A549 (cell line): ENCODE data around the gene UPK1A. TPM values are rescaled to one million over a fixed set of nuclear protein-coding genes. Genes with fewer than 3 reads are reported as not detected.
A peak's percentile ranks its signal among the peaks of the same experiment; 100 is the strongest.

Experiments
- ATAC-seq, 2 experiments: fragments of 200-7000 bp in 1 of 2; fragments of >200 bp in 1 of 2; cut with Nextera tagmentation in 1 of 2; cut with Tn5 transposase in 1 of 2; 3 replicates each; pipeline versions ENCODE4 v1.8.0 to v1.9.1; 2018 to 2020; ENCODE audit warnings: mild to moderate bottlenecking in 1 of 2, moderate library complexity in 1 of 2
- CTCF ChIA-PET: fragments of 300-600 bp; sonication (Branson Sonifier 250); formaldehyde crosslinking; extraction: SDS; loops from one replicate; lab custom pipeline; 2021; ENCODE audit warnings: antibody characterized with exemption, inconsistent platforms; lab: Yijun Ruan, JAX
- POLR2A ChIA-PET: fragments of 350-600 bp; formaldehyde crosslinking; extraction: SDS; loops from one replicate; lab custom pipeline; 2021; ENCODE audit warnings: antibody characterized with exemption, inconsistent platforms; lab: Yijun Ruan, JAX
- DNase-seq, 2 experiments: peaks; one replicate each; pipeline versions ENCODE4 v3.0.0 to v3.0.0-alpha.2; 2011 to 2016; ENCODE audit warnings: low read depth in 1 of 2, low spot score in 1 of 2
- FAIRE-seq: peaks from 2 replicates; lab custom pipeline; 2011; peaks lifted over from hg19 to GRCh38; lab: Jason Lieb, UNC
- H3K27ac ChIP-seq, 2 experiments: fragments of >200 bp; sonication (Bioruptor Twin); formaldehyde crosslinking; 3 replicates each; pipeline ENCODE4 v1.5.1; 2016 to 2017
- H3K4me1 ChIP-seq: fragments of >200 bp; sonication (Bioruptor Twin); formaldehyde crosslinking; 3 replicates; pipeline ENCODE4 v1.6.1; 2016
- H3K4me2 ChIP-seq: fragments of >200 bp; sonication (Bioruptor Twin); formaldehyde crosslinking; 3 replicates; pipeline ENCODE4 v1.6.1; 2016
- H3K4me3 ChIP-seq: fragments of >200 bp; sonication (Bioruptor Twin); formaldehyde crosslinking; 3 replicates; pipeline ENCODE4 v1.5.1; 2016
- H3K9me3 ChIP-seq: fragments of >200 bp; sonication (Bioruptor Twin); formaldehyde crosslinking; 3 replicates; pipeline ENCODE4 v1.6.1; 2016
- BCL3 ChIP-seq: fragments of >200 bp; sonication (Bioruptor Twin); formaldehyde crosslinking; IDR thresholded peaks from 3 replicates; pipeline ENCODE4 v1.6.1; 2016
- CEBPB ChIP-seq, 2 experiments: fragments of >200 bp in 1 of 2; sonication (Bioruptor Twin) in 1 of 2; formaldehyde crosslinking in 1 of 2; IDR thresholded peaks; 2 replicates each; pipeline ENCODE4 v1.6.1; 2012 to 2016
- CHD4 ChIP-seq: fragments of 200-600 bp; sonication (generic); IDR thresholded peaks from 2 replicates; pipeline ENCODE4 v1.6.1; 2016; ENCODE audit warnings: antibody characterized with exemption, mild to moderate bottlenecking, borderline replicate concordance
- E2F6 ChIP-seq: IDR thresholded peaks from 2 replicates; pipeline ENCODE4 v1.6.1; 2012; ENCODE audit warnings: low read depth, borderline replicate concordance
- EHF ChIP-seq: fragments of 250-450 bp; sonication (Bioruptor Pico); IDR thresholded peaks from 2 replicates; pipeline ENCODE4 v1.5.0; 2020; ENCODE audit warnings: mild to moderate bottlenecking
- EHMT2 ChIP-seq: fragments of 200-600 bp; sonication (generic); IDR thresholded peaks from 2 replicates; pipeline ENCODE4 v1.6.1; 2016; ENCODE audit warnings: antibody characterized with exemption, low read depth, mild to moderate bottlenecking, moderate library complexity
- ESRRA ChIP-seq: fragments of 150-350 bp; IDR thresholded peaks from 2 replicates; pipeline ENCODE4 v1.6.1; 2014; ENCODE audit warnings: mild to moderate bottlenecking, low read length, borderline replicate concordance
- FOSB ChIP-seq: fragments of 250-450 bp; sonication (Bioruptor Pico); IDR thresholded peaks from 2 replicates; pipeline ENCODE4 v1.5.0; 2020; ENCODE audit warnings: mild to moderate bottlenecking, moderate library complexity
- FOSL2 ChIP-seq, 2 experiments: fragments of 450-650 bp in 1 of 2; fragments of >200 bp in 1 of 2; sonication (Bioruptor Twin) in 1 of 2; formaldehyde crosslinking; IDR thresholded peaks; 2 replicates each; pipeline versions ENCODE4 v1.5.0 to v1.6.1; 2016 to 2020; ENCODE audit warnings: mild to moderate bottlenecking in 1 of 2, moderate library complexity in 1 of 2
- FOXS1 ChIP-seq: fragments of 250-450 bp; sonication (Bioruptor Pico); IDR thresholded peaks from 2 replicates; pipeline ENCODE4 v1.5.0; 2020; ENCODE audit warnings: mild to moderate bottlenecking, moderate library complexity
- HOXA7 ChIP-seq: fragments of 250-450 bp; sonication (Bioruptor Pico); IDR thresholded peaks from 2 replicates; pipeline ENCODE4 v1.5.0; 2020; ENCODE audit warnings: mild to moderate bottlenecking, moderate library complexity
- HOXB5 ChIP-seq: fragments of 250-450 bp; sonication (Bioruptor Pico); IDR thresholded peaks from 2 replicates; pipeline ENCODE4 v1.5.0; 2020; ENCODE audit warnings: mild to moderate bottlenecking, moderate library complexity
- JUN ChIP-seq, 2 experiments: fragments of >200 bp; sonication (Bioruptor Twin); formaldehyde crosslinking; IDR thresholded peaks; 2 replicates in 1 of 2; 3 replicates in 1 of 2; pipeline ENCODE4 v1.6.1; 2016 to 2017
- KDM1A ChIP-seq: fragments of 200-600 bp; sonication (generic); IDR thresholded peaks from 2 replicates; pipeline ENCODE4 v1.6.1; 2016; ENCODE audit warnings: low read depth, mild to moderate bottlenecking
- KDM5A ChIP-seq: fragments of 200-600 bp; sonication (generic); IDR thresholded peaks from 2 replicates; pipeline ENCODE4 v1.6.1; 2016; ENCODE audit warnings: antibody characterized with exemption, mild to moderate bottlenecking
- MAFK ChIP-seq: fragments of 450-650 bp; IDR thresholded peaks from 2 replicates; pipeline ENCODE4 v1.6.1; 2014; ENCODE audit not compliant: partially characterized antibody
- MAX ChIP-seq: IDR thresholded peaks from 2 replicates; pipeline ENCODE4 v1.6.1; 2012
- MAZ ChIP-seq: fragments of 150-350 bp; IDR thresholded peaks from 2 replicates; pipeline ENCODE4 v1.6.1; 2014; ENCODE audit warnings: antibody characterized with exemption, low read depth, low read length, borderline replicate concordance
- MYC ChIP-seq: IDR thresholded peaks from 2 replicates; pipeline ENCODE4 v1.6.1; 2012; ENCODE audit warnings: mild to moderate bottlenecking, inconsistent platforms, low read length, improper control_type of control experiment, borderline replicate concordance
- PBX3 ChIP-seq: IDR thresholded peaks from 2 replicates; pipeline ENCODE4 v1.6.1; 2012
- PHF8 ChIP-seq: fragments of 200-600 bp; sonication (generic); IDR thresholded peaks from 2 replicates; pipeline ENCODE4 v1.6.1; 2016; ENCODE audit warnings: low read depth, mild to moderate bottlenecking, antibody characterized with exemption, moderate library complexity, borderline replicate concordance
- POLR2A ChIP-seq: IDR thresholded peaks from 2 replicates; pipeline ENCODE4 v1.6.1; 2012; ENCODE audit warnings: mild to moderate bottlenecking, low read length
- POLR2AphosphoS2 ChIP-seq: conservative IDR thresholded peaks from 2 replicates; pipeline ENCODE4 v1.6.1; 2012; ENCODE audit warnings: low read length, improper control_type of control experiment, inconsistent platforms
- RFX5 ChIP-seq: fragments of 450-650 bp; IDR thresholded peaks from 2 replicates; pipeline ENCODE4 v1.7.1; 2014; ENCODE audit warnings: antibody characterized with exemption, mild to moderate bottlenecking, moderate library complexity
- SMC3 ChIP-seq: fragments of >200 bp; sonication (Bioruptor Twin); formaldehyde crosslinking; IDR thresholded peaks from 3 replicates; pipeline ENCODE4 v1.6.1; 2018; ENCODE audit warnings: inconsistent platforms
- SREBF2 ChIP-seq: fragments of 450-650 bp; IDR thresholded peaks from 2 replicates; pipeline ENCODE4 v1.6.1; 2014; ENCODE audit warnings: mild to moderate bottlenecking, moderate library complexity
- TFCP2L1 ChIP-seq: fragments of 250-450 bp; sonication (Bioruptor Pico); IDR thresholded peaks from 2 replicates; pipeline ENCODE4 v1.5.0; 2021; ENCODE audit warnings: mild to moderate bottlenecking
- USF2 ChIP-seq: fragments of 450-650 bp; IDR thresholded peaks from 2 replicates; pipeline ENCODE4 v1.6.1; 2014; ENCODE audit warnings: antibody characterized with exemption
- ZC3H11A ChIP-seq: fragments of 450-650 bp; IDR thresholded peaks from 2 replicates; pipeline ENCODE4 v1.6.1; 2014; ENCODE audit warnings: antibody characterized with exemption, mild to moderate bottlenecking
- ZFP36 ChIP-seq: fragments of 450-650 bp; IDR thresholded peaks from 2 replicates; pipeline ENCODE4 v1.6.1; 2014; ENCODE audit warnings: borderline replicate concordance; ENCODE audit not compliant: partially characterized antibody
- WGBS: methylation state at CpG from one replicate; pipeline ENCODE4 v1.1.6; 2017; ENCODE audit errors: missing lambda C conversion rate; 5-methylcytosine and 5-hydroxymethylcytosine counted together
- polyA plus RNA-seq, 4 experiments: library from polyadenylated mRNA; depleted of rRNA in 3 of 4; stranded (reverse); fragments of >200 nt; fragmentation: RNase III in 1 of 4; extraction: RNeasy Plus Mini Kit Qiagen cat#74134 plus additional on column Dnase treatment in 1 of 4; gene quantifications; 2 replicates in 3 of 4; 3 replicates in 1 of 4; pipeline ENCODE4 v1.2.3, GENCODE V29; 2011 to 2017

The UPK1A gene
- polyA plus RNA-seq, 2 of the 4 experiments (the other 2 are of a cell fraction): 0.44 to 0.78 TPM

- Histone ChIP-seq H3K9me3 (no peaks in the 10 kb centered on the region), H3K4me2 (peak overlapping the region; percentile 98; the same call in 2 of the 3 replicates), H3K4me1 (peaks cover 25% of the 10 kb centered on the region), H3K27ac (peak overlapping the region in 1 of 2 experiments; percentile 74; a peak in 2 of 6 replicates), H3K4me3 (no peak overlapping the region)
- POLR2A ChIA-PET: interaction anchor here (0.6 kb wide), 1 partner anchor 343 kb away, joined by 6 read pairs; no protein-coding TSS in a partner anchor
- CTCF ChIA-PET: interaction anchor here (0.9 to 4.2 kb wide), 6 partner anchors 10 to 285 kb away, joined by 3 to 28 read pairs (median 4); no protein-coding TSS in a partner anchor
- no peak for TF ChIP-seq MYC
- DNase-seq: no peak
- no peak for ATAC-seq
- FAIRE-seq: no peak
- WGBS: 67% methylated on average over 7 of the region's 7 CpGs
Measured at GRCh38 chr19:35645680-35646511, 20.4 kb upstream of the UPK1A start.

- WGBS: 1% methylated on average over 46 of the region's 46 CpGs
- H3K4me3 ChIP-seq: peak within 1 kb of the TSS; percentile 67
- H3K4me1 ChIP-seq: peaks cover 18% of the 10 kb centered on the region
- H3K9me3 ChIP-seq: no peaks in the 10 kb centered on the region
- peak; percentile 99 for FAIRE-seq
- peak; percentile 62 to 76 for ATAC-seq
- peak within 1 kb of the TSS; percentile 90 for H3K4me2 ChIP-seq
- CTCF ChIA-PET: interaction anchor here (0.9 to 5.8 kb wide), 7 partner anchors 11 to 234 kb away, joined by 3 to 49 read pairs (median 5); no protein-coding TSS in a partner anchor
- POLR2A ChIA-PET: interaction anchor here (0.6 to 1.5 kb wide), 24 partner anchors 10 to 566 kb away, joined by 3 to 15 read pairs (median 4); partner anchors contain the start of genes HAUS5, LIN37, NFKBID and PSENEN
- H3K27ac ChIP-seq: peak within 1 kb of the TSS; percentile 81 to 84
- DNase-seq: peak; percentile 99 to 100
- TF ChIP-seq JUN (IDR thresholded peaks at IDR 0.05): peak; percentile 84 to 89
- 0 out of 2 replicates have a peak, but pooled peaks have one; percentile 27 for TF ChIP-seq ESRRA
- TF ChIP-seq E2F6: peak; percentile 69; the same call in 1 of the 2 replicates
- peak; percentile 69 for TF ChIP-seq MAX
- TF ChIP-seq PBX3: peak; percentile 94
- no peak for TF ChIP-seq HOXA7 (CRISPR knock-in tag)
- TF ChIP-seq HOXB5 (CRISPR knock-in tag): peak; percentile 6; the same call in 1 of the 2 replicates
- no peak for TF ChIP-seq KDM1A
- no peak for TF ChIP-seq USF2
- no peak for TF ChIP-seq FOXS1 (CRISPR knock-in tag)
- TF ChIP-seq MYC: no peak
- TF ChIP-seq CEBPB (IDR thresholded peaks at IDR 0.05): no peak
- TF ChIP-seq PHF8: peak; percentile 80; the same call in 1 of the 2 replicates
- no peak for TF ChIP-seq EHMT2
- no peak for TF ChIP-seq FOSB
- peak; percentile 36 for TF ChIP-seq ZFP36
- peak; percentile 96 for TF ChIP-seq POLR2A
- peak; percentile 78; the same call in 2 of the 3 replicates for TF ChIP-seq BCL3
- no peak for TF ChIP-seq POLR2AphosphoS2
- peak; percentile 71 for TF ChIP-seq RFX5
- no peak; the same call in 1 of the 2 replicates for TF ChIP-seq SREBF2
- TF ChIP-seq CHD4: no peak
- TF ChIP-seq MAZ: no peak
- TF ChIP-seq TFCP2L1 (CRISPR knock-in tag): no peak
- TF ChIP-seq MAFK: peak; percentile 2
- peak; percentile 2; the same call in 1 of the 2 replicates for TF ChIP-seq ZC3H11A
- TF ChIP-seq EHF (CRISPR knock-in tag): no peak
- 0 out of 3 replicates have a peak, but pooled peaks have one; percentile 5 for TF ChIP-seq SMC3
- no peak for TF ChIP-seq FOSL2 (IDR thresholded peaks at IDR 0.05)
- TF ChIP-seq FOSL2 (CRISPR knock-in tag; IDR thresholded peaks at IDR 0.05): no peak
- peak; percentile 55; the same call in 1 of the 2 replicates for TF ChIP-seq KDM5A
Measured at GRCh38 chr19:35648017-35648961, 18.0 kb upstream of the UPK1A start, which contains the start of gene COX6B1. COX6B1 (plus strand) TSS chr19:35648323; CDS start chr19:35651244, 2,921 bp downstream.
